C4-2B (cell line): ENCODE results near the gene NUDT22.

Experiments used
- CTCF ChIP-seq: fragments of 450-650 bp; conservative IDR thresholded peaks from 2 replicates; pipeline ENCODE4 v1.5.1; 2017; ENCODE audit warnings: mild to moderate bottlenecking
- ZFX ChIP-seq: fragments of 450-650 bp; IDR thresholded peaks from 2 replicates; pipeline ENCODE4 v1.6.1; 2017

DNA sequence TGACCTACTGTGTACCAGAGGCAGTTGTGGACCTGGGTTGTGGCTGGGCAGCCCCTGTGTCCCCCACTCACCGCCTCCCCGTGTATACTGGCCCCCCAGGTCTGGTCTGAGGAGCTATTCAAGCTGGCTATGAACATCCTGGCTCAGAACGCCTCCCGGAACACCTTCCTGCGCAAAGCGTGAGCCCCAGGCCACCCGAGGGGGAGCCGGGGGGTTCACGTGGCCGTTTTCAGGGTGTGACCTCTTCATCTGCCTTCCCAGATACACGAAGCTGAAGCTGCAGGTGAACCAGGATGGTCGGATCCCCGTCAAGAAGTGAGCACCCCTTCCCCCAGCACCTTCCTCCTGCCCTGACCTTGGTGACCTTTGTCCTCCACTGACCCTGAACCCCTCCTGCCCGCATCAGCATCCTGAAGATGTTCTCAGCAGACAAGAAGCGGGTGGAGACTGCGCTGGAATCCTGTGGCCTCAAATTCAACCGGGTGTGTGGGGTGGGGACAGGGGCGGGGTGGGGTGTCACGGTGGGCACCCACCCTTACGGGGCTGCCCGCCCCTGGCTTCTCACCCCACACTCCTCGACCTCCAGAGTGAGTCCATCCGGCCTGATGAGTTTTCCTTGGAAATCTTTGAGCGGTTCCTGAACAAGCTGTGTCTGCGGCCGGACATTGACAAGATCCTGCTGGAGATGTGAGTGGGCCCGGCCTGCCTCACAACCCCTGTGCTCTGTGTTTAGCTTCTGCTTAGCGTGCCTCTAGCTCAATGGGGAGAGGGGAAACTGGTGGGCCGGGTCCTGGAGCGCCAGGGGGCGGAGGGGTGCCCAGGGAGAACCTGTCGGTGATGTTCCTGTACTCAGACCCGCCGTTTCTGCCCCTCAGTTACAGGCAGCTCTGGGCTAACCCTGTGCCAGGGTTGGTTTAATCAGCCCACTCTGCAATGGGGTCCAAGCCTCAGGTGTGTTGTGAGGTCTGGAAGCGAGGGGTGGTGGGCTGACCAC, 29.4 kb downstream of the NUDT22 start:
- no peak for TF ChIP-seq CTCF
- no peak for TF ChIP-seq ZFX
